Measurements from ENCODE around the gene SPTAN1. TPM values are rescaled to one million over a fixed set of nuclear protein-coding genes. Genes with fewer than 3 reads are reported as not detected.

Gene SPTAN1
- total RNA-seq, 1 donor from 2014 or later: 442 TPM

GRCh38 chr9:128550226-128550625, 2.2 kb upstream of the SPTAN1 start:
- no peak overlapping the region for H3K4me3 Mint-ChIP-seq
- peak overlapping the region; percentile 74 for H3K27ac Mint-ChIP-seq
- no peaks in the 10 kb centered on the region for H3K36me3 Mint-ChIP-seq
- no peak for DNase-seq (ENCODE audit: low spot score in 2 of 2, unreplicated experiment in 2 of 2)
- peaks cover 25% of the 10 kb centered on the region for H3K4me1 Mint-ChIP-seq
- no peak for TF ChIP-seq CTCF (IDR thresholded peaks at IDR 0.05; ENCODE audit: unreplicated experiment)
- no peaks in the 10 kb centered on the region for H3K27me3 Mint-ChIP-seq (ENCODE audit: low read depth)
- H3K9me3 Mint-ChIP-seq: no peaks in the 10 kb centered on the region

DNA sequence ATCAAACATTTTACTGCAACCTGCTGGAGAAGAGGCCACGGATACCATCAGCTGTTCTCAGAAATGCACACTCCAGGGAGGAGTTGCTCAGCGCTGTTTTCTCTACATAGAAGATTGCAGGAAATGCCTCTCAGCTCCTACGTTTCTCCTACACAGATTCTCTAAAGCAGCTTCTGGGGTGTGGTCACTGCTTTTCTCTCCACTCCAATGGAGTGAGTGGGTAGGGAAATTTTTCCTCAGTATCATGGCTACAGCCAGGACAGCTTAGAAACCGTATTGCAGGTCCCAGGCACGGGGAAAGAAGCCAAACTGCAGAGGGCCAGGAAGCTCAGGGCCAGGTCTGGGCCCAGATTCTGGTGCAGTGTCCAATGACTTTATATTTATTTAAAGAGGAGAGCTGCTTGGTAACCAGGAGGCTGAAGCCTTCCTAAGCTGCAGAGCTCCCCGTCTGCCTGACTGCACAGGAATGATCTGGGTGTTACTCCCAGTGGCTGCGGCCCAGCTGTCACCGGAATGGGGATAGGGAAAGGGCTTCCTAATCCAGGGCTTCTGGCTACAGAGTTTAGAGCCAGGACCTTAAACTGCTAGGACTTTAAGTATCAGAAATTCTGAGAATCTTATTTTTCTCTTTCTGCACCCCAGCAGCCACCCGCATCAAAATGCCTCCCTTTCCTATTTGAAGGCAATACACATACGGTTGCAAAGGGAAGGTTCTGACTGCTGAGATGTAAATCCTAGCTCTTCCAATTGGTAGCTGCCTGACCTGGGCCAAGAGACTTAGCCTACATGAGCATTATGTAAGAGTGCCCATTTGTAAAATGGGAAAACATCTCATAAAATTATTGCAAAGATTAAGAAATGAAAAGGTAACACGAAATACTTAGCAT, 1.4 kb upstream of the SPTAN1 start:
- Mint-ChIP-seq H3K36me3 (no peaks in the 10 kb centered on the region), H3K4me3 (peak overlapping the region; percentile 88), H3K27ac (peak overlapping the region; percentile 95), H3K9me3 (no peaks in the 10 kb centered on the region), H3K27me3 (ENCODE audit: low read depth) (no peaks in the 10 kb centered on the region), H3K4me1 (peaks cover 25% of the 10 kb centered on the region)
- DNase-seq (ENCODE audit: low spot score in 2 of 2, unreplicated experiment in 2 of 2): no peak
- no peak for TF ChIP-seq CTCF (IDR thresholded peaks at IDR 0.05; ENCODE audit: unreplicated experiment)

GRCh38 chr9:128551657-128552152, 682 bp upstream of the SPTAN1 start:
- DNase-seq (ENCODE audit: low spot score in 2 of 2, unreplicated experiment in 2 of 2): no peak
- H3K27me3 Mint-ChIP-seq (ENCODE audit: low read depth): no peaks in the 10 kb centered on the region
- no peak for TF ChIP-seq CTCF (IDR thresholded peaks at IDR 0.05; ENCODE audit: unreplicated experiment)
- peak overlapping the region; percentile 95 for H3K27ac Mint-ChIP-seq
- no peaks in the 10 kb centered on the region for H3K9me3 Mint-ChIP-seq
- H3K4me3 Mint-ChIP-seq: peak overlapping the region; percentile 88
- peaks cover 25% of the 10 kb centered on the region for H3K4me1 Mint-ChIP-seq
- no peaks in the 10 kb centered on the region for H3K36me3 Mint-ChIP-seq

- H3K36me3 Mint-ChIP-seq: no peaks in the 10 kb centered on the region
- H3K4me1 Mint-ChIP-seq: peaks cover 27% of the 10 kb centered on the region
- H3K27me3 Mint-ChIP-seq (ENCODE audit: low read depth): no peaks in the 10 kb centered on the region
- H3K4me3 Mint-ChIP-seq: peak overlapping the region; percentile 88
- TF ChIP-seq CTCF (IDR thresholded peaks at IDR 0.05; ENCODE audit: unreplicated experiment): no peak
- peak in 1 of 2 experiments; percentile 69 for DNase-seq (ENCODE audit: low spot score in 2 of 2, unreplicated experiment in 2 of 2)
- H3K9me3 Mint-ChIP-seq: no peaks in the 10 kb centered on the region
- H3K27ac Mint-ChIP-seq: no peak overlapping the region
These were observed 505 bp downstream of the SPTAN1 start for GRCh38 chr9:128552744-128553440.

GRCh38 chr9:128553728-128554127, 1.3 kb downstream of the SPTAN1 start:
- Mint-ChIP-seq H3K36me3 (no peaks in the 10 kb centered on the region), H3K27me3 (ENCODE audit: low read depth) (no peaks in the 10 kb centered on the region), H3K27ac (no peak overlapping the region), H3K4me3 (no peak overlapping the region), H3K9me3 (no peaks in the 10 kb centered on the region), H3K4me1 (peaks cover 35% of the 10 kb centered on the region)
- TF ChIP-seq CTCF (IDR thresholded peaks at IDR 0.05; ENCODE audit: unreplicated experiment): no peak
- no peak for DNase-seq (ENCODE audit: low spot score in 2 of 2, unreplicated experiment in 2 of 2)
